Right cardiac atrium (tissue), 5 donors: ENCODE results near the gene MT1E. TPM values are rescaled to one million over a fixed set of nuclear protein-coding genes. Genes with fewer than 3 reads are reported as not detected.
"Not testable (repeated sequence)": the region's sequence is repeated elsewhere in the genome, so short reads cannot be mapped to it uniquely, and the experiment has no call there.

Source experiments
- ATAC-seq, 2 donors: fragments of 200-7000 bp; cut with Tn5 transposase; one replicate each; pipeline versions ENCODE4 v1.8.0 to v1.9.1; 2020; ENCODE audit warnings: moderate library complexity in 2 of 2, mild to moderate bottlenecking in 1 of 2
- DNase-seq, 3 donors: peaks; one replicate each; pipeline ENCODE4 v3.0.0-alpha.2; 2020
- H3K27ac ChIP-seq: one replicate; pipeline ENCODE4 v1.5.1; 2013; ENCODE audit warnings: mild to moderate bottlenecking, low read length, control low read depth, moderate library complexity
- H3K27me3 ChIP-seq: one replicate; pipeline ENCODE4 v1.6.1; 2013; ENCODE audit not compliant: control insufficient read depth, insufficient read depth
- H3K4me1 ChIP-seq: one replicate; pipeline ENCODE4 v1.6.1; 2013; ENCODE audit warnings: low read length; ENCODE audit not compliant: control insufficient read depth, insufficient read depth
- H3K4me3 ChIP-seq: one replicate; pipeline ENCODE4 v1.5.1; 2013; ENCODE audit warnings: low read length, control low read depth
- H3K9me3 ChIP-seq: one replicate; pipeline ENCODE4 v1.6.1; 2013; ENCODE audit warnings: low read length; ENCODE audit not compliant: control insufficient read depth
- WGBS: extraction: QIAGEN DNeasy Blood & Tissue Kit; methylation state at CpG from one replicate; pipeline ENCODE4 v1.1.7; 2013; 5-methylcytosine and 5-hydroxymethylcytosine counted together
- intact Hi-C, 4 donors: fragments of 100-400 bp; cut with DNase I; formaldehyde crosslinking; loops; one replicate each; pipeline versions ENCODE4 v1.11.0 to v1.14.0; 2022 to 2023
- polyA plus RNA-seq: library from polyadenylated mRNA; stranded (reverse); fragments of 200-250 nt; gene quantifications from one replicate; pipeline ENCODE4 v1.2.3, GENCODE V29; 2013
- total RNA-seq, 4 donors: library from RNA; stranded (reverse); fragmentation: NEBNext Ultra II Directional; extraction: Animal tissue kit (Norgen Biotek cat#: 25700); gene quantifications; one replicate each; pipeline ENCODE4 v1.2.1, GENCODE V29; 2021
- donor health status: healthy with polysubstance abuse.
- donor health status: DM: no; HTN: yes; CAD: no.
- donor health status: DM: no; HTN: no; CAD: no.
- donor health status: DM: no; HTN: yes; CAD: no; lungs with severe emphysema.
- donor health status: DM: yes; HTN: yes; CAD: no.

MT1E gene
- total and polyA plus RNA-seq, 5 donors = 58.7 to 129 (median 72.7) TPM

DNA sequence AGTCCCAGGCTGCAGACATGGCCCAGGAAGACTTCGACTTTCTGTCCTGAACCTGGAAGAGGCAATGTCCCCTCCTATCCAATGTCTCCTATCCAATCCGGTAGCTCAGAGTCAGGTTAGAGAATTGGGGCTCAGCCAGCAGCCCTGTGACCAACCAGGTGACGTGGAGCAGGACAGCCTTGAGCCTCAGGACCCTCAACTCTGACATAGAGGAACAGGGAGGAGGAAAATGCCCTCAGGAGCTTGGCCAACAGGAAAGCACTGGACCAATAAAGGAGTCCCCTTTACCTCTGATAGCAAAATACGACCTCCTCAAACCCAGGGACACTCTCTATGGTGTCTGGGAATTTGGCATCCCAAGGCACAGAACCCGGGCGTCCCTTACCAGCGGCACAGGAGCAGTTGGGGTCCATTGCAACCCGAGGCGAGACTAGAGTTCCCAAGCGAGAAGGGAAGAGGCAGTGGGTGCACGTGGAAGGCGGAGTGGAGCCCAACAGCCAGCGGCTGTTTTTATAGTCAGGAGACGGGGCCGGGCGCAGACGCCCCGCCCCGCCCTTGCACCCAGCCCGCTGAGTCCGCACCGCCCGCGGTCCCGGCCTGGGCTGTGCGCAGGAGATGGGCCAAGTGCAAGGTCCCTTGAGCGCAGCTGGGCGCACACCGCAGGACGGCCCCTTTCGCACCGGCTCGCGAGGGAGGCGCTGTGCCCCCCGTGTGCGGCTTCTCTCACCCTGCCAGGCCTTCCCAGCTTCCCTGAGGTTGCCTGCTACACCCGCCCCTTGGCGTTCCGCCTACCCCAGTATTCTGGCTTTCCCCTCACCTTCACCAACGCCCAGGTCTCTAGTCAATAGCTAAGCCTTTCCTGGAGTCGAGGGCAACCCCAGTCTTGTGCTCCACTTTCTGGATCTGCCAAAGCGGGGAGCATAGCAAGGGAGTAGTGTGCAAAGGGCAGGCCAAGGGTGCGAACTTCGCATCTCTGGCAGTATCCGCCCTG, 42.3 kb downstream of the MT1E start, which contains the start of gene MT1G:
Gene MT1G (minus strand): TSS at position 485 of the 991 bp plus-strand sequence. CDS start 72 bp downstream, at position 413.
- no peaks in the 10 kb centered on the region for H3K9me3 ChIP-seq
- intact Hi-C loops = no loop called here
- no peaks in the 10 kb centered on the region for H3K27me3 ChIP-seq
- peak; percentile 61 to 83 (median 77) for DNase-seq
- peak; percentile 83 to 90 for ATAC-seq
- peaks cover 3% of the 10 kb centered on the region for H3K4me1 ChIP-seq
- WGBS = 11% methylated on average over 46 of the region's 46 CpGs
- H3K4me3 ChIP-seq = no peak within 1 kb of the TSS
- H3K27ac ChIP-seq = no peak within 1 kb of the TSS

DNA sequence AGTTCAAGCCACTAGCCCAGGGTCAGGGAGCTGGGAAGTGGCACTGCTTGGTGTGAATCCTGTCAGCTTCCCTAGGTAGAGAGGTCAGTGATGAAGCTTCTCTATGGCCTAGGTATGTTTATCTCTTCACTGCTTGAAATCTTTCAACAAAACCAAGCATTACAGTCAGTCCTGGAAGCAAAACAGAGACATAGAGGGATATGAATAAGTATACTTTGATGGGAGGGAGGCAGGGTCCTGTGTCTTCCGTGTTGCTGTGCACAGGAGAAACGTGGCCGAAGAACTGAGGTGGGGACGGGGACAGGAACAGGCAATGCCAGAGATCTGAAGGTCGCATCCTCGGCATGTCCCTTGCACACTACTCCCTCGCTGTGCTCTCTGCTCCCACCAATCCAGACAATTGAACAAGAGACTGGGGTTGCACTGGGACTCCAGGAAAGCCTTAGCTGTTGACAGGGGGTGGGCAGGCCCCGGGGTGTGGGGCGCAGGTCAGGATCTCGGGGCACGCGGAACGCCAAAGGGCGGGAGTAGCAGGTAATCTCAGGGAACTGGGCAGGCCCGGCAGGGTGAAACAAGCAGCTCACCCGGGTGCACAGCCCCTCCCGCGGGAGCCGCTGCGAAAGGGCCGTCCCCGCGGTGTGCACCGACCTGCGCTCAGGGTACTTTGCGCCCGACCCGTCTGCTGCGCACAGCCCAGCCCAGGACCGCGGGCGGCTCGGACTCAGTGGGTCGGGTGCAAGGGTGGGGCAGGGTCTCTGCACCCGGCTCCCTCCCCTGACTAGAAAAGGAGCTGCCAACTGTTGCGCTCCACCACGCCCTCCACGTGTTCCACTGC, 43.6 kb downstream of the MT1E start, which contains the start of gene MT1H:
Gene MT1H (plus strand): TSS at position 810 of the 835 bp plus-strand sequence. CDS start 71 bp downstream, outside the sequence.
- 10% methylated on average over 38 of the region's 38 CpGs for WGBS
- Histone ChIP-seq H3K4me1 (peaks cover 3% of the 10 kb centered on the region), H3K27ac (no peak within 1 kb of the TSS), H3K27me3 (no peaks in the 10 kb centered on the region), H3K4me3 (no peak within 1 kb of the TSS), H3K9me3 (no peaks in the 10 kb centered on the region)
- ATAC-seq (peak; percentile 15 to 20), DNase-seq (no peak)
- intact Hi-C loops = no loop called here

DNA sequence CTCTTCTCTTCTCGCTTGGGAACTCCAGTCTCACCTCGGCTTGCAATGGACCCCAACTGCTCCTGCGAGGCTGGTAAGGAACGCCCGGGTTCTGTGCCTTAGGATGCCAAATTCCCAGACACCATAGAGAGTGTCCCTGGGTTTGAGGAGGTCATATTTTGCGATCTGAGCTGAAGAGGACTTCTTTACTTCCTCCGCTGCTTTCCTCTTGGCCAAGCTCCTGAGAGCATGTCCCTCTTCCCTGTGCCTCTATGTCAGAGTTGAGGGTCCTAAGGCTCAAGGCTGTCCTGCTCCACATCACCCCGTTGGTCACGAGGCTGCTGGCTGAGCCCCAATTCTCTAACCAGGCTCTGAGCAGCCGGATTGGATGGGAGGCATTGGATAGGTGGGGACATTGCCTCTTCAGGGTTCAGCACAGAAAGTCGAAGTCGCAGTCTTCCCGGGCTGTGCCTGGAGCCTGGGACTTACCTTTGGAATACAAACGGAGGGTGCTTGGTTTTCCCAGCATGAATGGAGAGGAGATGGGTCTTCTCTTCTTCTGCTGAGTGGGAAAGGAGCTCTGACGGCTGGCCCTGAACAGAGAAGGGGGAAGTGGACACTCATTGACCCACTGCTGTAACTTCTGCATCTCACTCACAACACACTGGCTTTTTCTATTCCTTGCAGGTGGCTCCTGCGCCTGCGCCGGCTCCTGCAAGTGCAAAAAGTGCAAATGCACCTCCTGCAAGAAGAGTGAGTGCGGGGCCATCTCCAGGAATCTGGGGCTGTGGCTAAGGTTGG, 44.4 kb downstream of the MT1E start:
- ATAC-seq (no peak), DNase-seq (no peak)
- intact Hi-C loops = no loop called here
- Histone ChIP-seq H3K4me3 (no peak overlapping the region), H3K27me3 (no peaks in the 10 kb centered on the region), H3K27ac (no peak overlapping the region), H3K4me1 (peaks cover 3% of the 10 kb centered on the region), H3K9me3 (no peaks in the 10 kb centered on the region)
- 11% methylated on average over 19 of the region's 19 CpGs for WGBS

DNA sequence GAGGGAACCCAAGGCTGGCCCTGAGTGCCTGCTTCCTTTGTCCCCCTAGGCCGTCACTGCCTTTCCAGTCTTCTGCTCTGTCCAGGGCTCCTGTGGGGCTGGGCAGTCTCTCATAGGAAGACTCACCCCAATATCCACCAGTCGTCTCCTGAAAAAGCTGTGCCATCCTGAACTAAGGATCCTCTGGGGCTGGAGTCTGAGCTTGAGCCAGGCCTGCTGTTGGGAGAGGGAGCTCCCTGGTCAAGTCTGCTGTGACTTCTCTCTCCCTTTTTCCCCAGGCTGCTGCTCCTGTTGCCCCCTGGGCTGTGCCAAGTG, 45.0 kb downstream of the MT1E start:
- H3K4me1 ChIP-seq = peaks cover 3% of the 10 kb centered on the region
- no peak overlapping the region for H3K27ac ChIP-seq
- ATAC-seq (no peak), DNase-seq (no peak)
- intact Hi-C loops = no loop called here
- H3K27me3 ChIP-seq = no peaks in the 10 kb centered on the region
- 57% methylated on average over 2 of the region's 2 CpGs for WGBS
- no peak overlapping the region for H3K4me3 ChIP-seq
- no peaks in the 10 kb centered on the region for H3K9me3 ChIP-seq

DNA sequence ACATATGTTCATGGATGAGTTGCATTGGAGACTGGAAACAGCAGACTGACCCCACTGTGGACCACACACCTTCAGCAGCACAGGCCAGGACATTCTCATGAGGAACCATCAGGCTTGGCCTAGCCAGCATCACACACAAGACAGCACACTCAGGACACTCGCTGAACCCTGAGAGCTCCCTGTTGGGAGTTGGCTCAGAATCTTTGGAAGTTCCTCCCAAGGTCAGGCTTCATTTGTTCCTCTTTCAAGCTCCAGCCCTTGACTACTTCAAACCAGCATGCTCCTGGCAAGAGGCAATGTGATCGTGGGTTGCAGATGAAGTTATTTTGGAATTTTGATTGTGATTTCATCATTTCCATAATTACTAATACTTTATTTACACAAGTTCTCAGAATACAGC, 46.1 kb downstream of the MT1E start:
- H3K4me3 ChIP-seq, DNase-seq, H3K27me3 ChIP-seq, ATAC-seq, H3K4me1 ChIP-seq, H3K9me3 ChIP-seq, intact Hi-C loops, H3K27ac ChIP-seq: not testable (repeated sequence)
- WGBS = 53% methylated on average over 2 of the region's 2 CpGs

DNA sequence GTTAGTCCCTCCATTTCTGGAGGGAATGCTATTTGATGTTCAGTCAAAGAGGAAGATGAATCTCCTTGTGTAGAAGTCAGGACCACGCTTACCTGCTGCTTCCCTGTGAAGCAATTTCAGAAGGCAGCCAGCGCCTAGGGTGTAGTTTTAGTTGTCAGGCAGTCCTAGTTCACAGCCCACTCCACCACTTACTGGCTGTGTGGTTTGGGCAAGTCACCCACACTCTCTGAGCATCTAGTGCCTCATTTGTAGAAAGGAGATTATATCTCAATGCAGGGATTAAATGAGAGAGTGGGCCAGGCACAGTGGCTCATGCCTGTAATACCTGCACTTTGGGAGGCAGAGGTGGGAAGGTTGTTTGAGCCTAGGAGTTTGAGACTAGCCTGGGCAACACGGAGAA, 46.6 kb downstream of the MT1E start:
- H3K4me3 ChIP-seq, intact Hi-C loops, ATAC-seq, H3K27ac ChIP-seq, H3K9me3 ChIP-seq, DNase-seq, H3K27me3 ChIP-seq, H3K4me1 ChIP-seq: not testable (repeated sequence)
- WGBS = 68% methylated on average over 3 of the region's 3 CpGs

DNA sequence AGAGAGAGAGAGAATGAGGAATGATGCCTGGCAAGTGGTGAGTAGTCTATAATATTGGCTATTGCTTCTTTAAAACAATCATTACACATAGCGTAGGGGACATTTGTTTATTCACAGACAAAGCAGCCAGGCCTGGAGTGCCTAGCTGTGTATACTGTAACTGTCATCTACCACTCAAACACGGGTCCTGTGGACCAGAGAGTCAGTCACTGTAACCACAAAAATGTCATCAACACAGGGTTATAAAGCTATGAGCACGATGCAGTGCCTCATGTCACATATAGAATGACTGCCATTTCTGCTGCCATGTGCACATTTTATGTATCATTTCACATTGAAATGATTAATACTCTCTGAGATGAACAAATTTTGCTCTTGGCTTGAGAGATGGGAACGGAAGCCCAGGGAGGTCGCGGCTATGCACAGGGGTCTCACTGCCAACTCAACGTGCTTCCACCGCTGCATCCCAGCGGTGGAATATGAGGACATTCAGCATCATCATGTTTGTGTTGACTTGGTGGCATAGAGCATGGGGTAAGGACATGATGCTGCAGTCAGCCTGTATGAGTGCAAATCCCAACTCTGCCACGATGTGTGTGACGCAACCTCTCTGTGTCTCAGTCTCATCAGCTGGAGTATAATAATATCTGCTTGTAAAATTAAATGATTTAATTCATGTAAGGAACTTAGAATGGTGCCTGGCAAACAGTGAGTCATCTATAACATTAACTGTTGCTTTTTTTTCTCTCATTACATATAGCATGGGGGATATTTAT, 47.4 kb downstream of the MT1E start:
- intact Hi-C loops = no loop called here
- H3K27ac ChIP-seq = no peak overlapping the region
- H3K27me3 ChIP-seq = no peaks in the 10 kb centered on the region
- H3K9me3 ChIP-seq = no peaks in the 10 kb centered on the region
- H3K4me1 ChIP-seq = peaks cover 3% of the 10 kb centered on the region
- 88% methylated on average over 11 of the region's 11 CpGs for WGBS
- no peak overlapping the region for H3K4me3 ChIP-seq
- ATAC-seq (no peak), DNase-seq (no peak)

DNA sequence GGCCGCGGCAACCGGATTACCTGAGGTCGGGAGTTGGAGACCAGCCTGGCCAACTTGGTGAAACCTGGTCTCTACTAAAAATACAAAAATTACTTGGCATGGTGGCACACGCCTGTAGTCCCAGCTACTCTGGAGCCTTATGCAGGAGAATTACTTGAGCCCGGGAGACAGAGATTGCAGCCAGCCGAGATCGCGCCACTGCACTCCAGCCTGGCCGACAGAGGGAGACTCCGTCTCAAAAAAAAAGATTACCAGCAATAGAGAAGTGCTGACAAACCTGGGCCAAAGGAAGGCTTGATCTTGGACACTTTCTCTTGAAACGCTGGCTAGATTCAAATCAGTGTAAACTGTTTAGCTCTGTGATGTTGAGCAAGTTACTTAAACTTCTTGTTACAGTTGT, 48.3 kb downstream of the MT1E start:
- intact Hi-C loops = loop anchor here in 1 of 4 donors (2.0 kb wide), 1 partner anchor 29 kb away; no protein-coding TSS in a partner anchor

DNA sequence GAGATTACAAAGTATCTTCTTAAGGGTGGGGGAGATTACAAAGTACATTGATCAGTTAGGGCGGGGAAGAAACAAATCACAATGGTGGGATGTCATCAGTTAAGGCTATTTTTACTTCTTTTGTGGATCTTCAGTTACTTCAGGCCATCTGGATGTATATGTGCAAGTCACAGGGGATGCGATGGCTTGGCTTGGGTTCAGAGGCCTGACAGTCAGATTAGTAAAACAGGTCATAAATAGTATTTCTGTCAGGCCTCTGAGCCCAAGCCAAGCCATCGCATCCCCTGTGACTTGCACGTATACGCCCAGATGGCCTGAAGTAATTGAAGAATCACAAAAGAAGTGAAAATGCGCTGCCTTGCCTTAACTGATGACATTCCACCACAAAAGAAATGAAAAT, 49.0 kb downstream of the MT1E start:
- DNase-seq, ATAC-seq, H3K9me3 ChIP-seq, H3K27ac ChIP-seq, H3K4me1 ChIP-seq, H3K27me3 ChIP-seq, H3K4me3 ChIP-seq: not testable (repeated sequence)
- intact Hi-C loops = loop anchor here in 1 of 4 donors (2.0 kb wide), 1 partner anchor 28 kb away; no protein-coding TSS in a partner anchor
- WGBS = 87% methylated on average over 6 of the region's 6 CpGs

More for the DNA sequence above, 48.3 kb downstream of the MT1E start:
- no peak for DNase-seq
- no peaks in the 10 kb centered on the region for H3K27me3 ChIP-seq
- peak; percentile 58 to 61 for ATAC-seq
- no peak overlapping the region for H3K27ac ChIP-seq
- 42% methylated on average over 12 of the region's 12 CpGs for WGBS
- H3K4me1 ChIP-seq = peaks cover 3% of the 10 kb centered on the region
- H3K4me3 ChIP-seq = no peak overlapping the region
- no peaks in the 10 kb centered on the region for H3K9me3 ChIP-seq
